Testis (tissue), 2 donors: ENCODE data around the gene PEPD.

Experiments used
- POLR2A ChIP-seq: fragments of 450-650 bp; IDR thresholded peaks from one replicate; pipeline ENCODE4 v1.6.1; 2017; ENCODE audit warnings: antibody characterized with exemption, mild to moderate bottlenecking, moderate library complexity
- TF ChIP-seq, protein P1 (sequence below), 3 experiments: fragments of 450-650 bp in 2 of 3; fragments of 200-600 bp in 1 of 3; sonication (generic) in 1 of 3; IDR thresholded peaks; one replicate each; pipeline ENCODE4 v1.5.1; 2016 to 2019; ENCODE audit warnings: antibody characterized with exemption in 3 of 3, mild to moderate bottlenecking in 2 of 3, moderate library complexity in 1 of 3

- TF ChIP-seq, protein P1, sequence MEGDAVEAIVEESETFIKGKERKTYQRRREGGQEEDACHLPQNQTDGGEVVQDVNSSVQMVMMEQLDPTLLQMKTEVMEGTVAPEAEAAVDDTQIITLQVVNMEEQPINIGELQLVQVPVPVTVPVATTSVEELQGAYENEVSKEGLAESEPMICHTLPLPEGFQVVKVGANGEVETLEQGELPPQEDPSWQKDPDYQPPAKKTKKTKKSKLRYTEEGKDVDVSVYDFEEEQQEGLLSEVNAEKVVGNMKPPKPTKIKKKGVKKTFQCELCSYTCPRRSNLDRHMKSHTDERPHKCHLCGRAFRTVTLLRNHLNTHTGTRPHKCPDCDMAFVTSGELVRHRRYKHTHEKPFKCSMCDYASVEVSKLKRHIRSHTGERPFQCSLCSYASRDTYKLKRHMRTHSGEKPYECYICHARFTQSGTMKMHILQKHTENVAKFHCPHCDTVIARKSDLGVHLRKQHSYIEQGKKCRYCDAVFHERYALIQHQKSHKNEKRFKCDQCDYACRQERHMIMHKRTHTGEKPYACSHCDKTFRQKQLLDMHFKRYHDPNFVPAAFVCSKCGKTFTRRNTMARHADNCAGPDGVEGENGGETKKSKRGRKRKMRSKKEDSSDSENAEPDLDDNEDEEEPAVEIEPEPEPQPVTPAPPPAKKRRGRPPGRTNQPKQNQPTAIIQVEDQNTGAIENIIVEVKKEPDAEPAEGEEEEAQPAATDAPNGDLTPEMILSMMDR (IDR thresholded peaks at IDR 0.05) = no peak
- TF ChIP-seq POLR2A = no peak
These were observed 8.7 kb upstream of the PEPD start for GRCh38 chr19:33530296-33530695.
